PC-3 (cell line): ENCODE results near the gene PLSCR4. TPM values are rescaled to one million over a fixed set of nuclear protein-coding genes. Genes with fewer than 3 reads are reported as not detected.

Source experiments
- ATAC-seq: fragments of 200-7000 bp; cut with Tn5 transposase; 2 replicates; pipeline ENCODE4 v1.9.1; 2020; ENCODE audit warnings: mild to moderate bottlenecking, moderate library complexity
- BruUV-seq: library from RNA; stranded (reverse); fragments of 400-500 nt; replicated peaks from 2 replicates; lab custom pipeline; 2021; lab: Mats Ljungman, UMichigan
- CTCF ChIA-PET: fragments of 300-600 bp; sonication (Branson Sonifier 250); formaldehyde crosslinking; loops from one replicate; lab custom pipeline; 2022; ENCODE audit warnings: antibody characterized with exemption; lab: Charles Lee
- POLR2A ChIA-PET: fragments of 300-600 bp; sonication (Branson Sonifier 250); formaldehyde crosslinking; loops from one replicate; lab custom pipeline; 2022; ENCODE audit warnings: antibody characterized with exemption; ENCODE audit not compliant: unreplicated experiment; lab: Charles Lee
- DNase-seq: peaks from one replicate; pipeline ENCODE4 v3.0.0-alpha.2; 2015
- H2AFZ ChIP-seq: fragments of 300-600 bp; sonication (generic); 2 replicates; pipeline ENCODE4 v1.6.0; 2016; ENCODE audit warnings: antibody characterized with exemption, low read length
- H3F3A ChIP-seq: fragments of 300-600 bp; sonication (generic); one replicate; pipeline ENCODE4 v1.6.0; 2017; ENCODE audit warnings: antibody characterized with exemption, low read length, control low read depth, mild to moderate bottlenecking; ENCODE audit not compliant: unreplicated experiment
- H3K27ac ChIP-seq: fragments of 300-600 bp; sonication (generic); 2 replicates; pipeline ENCODE4 v1.5.1; 2016; ENCODE audit warnings: mild to moderate bottlenecking, low read length
- H3K27me3 ChIP-seq: fragments of 300-600 bp; sonication (generic); 2 replicates; pipeline ENCODE4 v1.6.1; 2016; ENCODE audit warnings: low read length, mixed read lengths
- H3K36me3 ChIP-seq: fragments of 300-600 bp; sonication (generic); 2 replicates; pipeline ENCODE4 v1.6.1; 2016; ENCODE audit warnings: low read depth, mixed run types, low read length, mixed read lengths
- H3K4me1 ChIP-seq: fragments of 300-600 bp; sonication (generic); 2 replicates; pipeline ENCODE4 v1.5.1; 2016; ENCODE audit warnings: low read length; ENCODE audit not compliant: insufficient read depth
- H3K4me2 ChIP-seq: fragments of 300-600 bp; sonication (generic); 2 replicates; pipeline ENCODE4 v1.6.0; 2016; ENCODE audit warnings: low read length
- H3K4me3 ChIP-seq: fragments of 300-600 bp; sonication (generic); 2 replicates; pipeline ENCODE4 v1.5.1; 2016; ENCODE audit warnings: mild to moderate bottlenecking, low read length, mixed read lengths
- H3K79me2 ChIP-seq: fragments of 300-600 bp; sonication (generic); 2 replicates; pipeline ENCODE4 v1.6.1; 2017; ENCODE audit warnings: low read length, mixed read lengths
- H3K9ac ChIP-seq: fragments of 300-600 bp; sonication (generic); 2 replicates; pipeline ENCODE4 v1.6.0; 2016; ENCODE audit warnings: mild to moderate bottlenecking, low read length
- H3K9me2 ChIP-seq: fragments of 300-600 bp; sonication (generic); replicated peaks from 2 replicates; pipeline ENCODE4 v1.6.1; 2016; ENCODE audit warnings: mixed run types, low read length, mixed read lengths
- H3K9me3 ChIP-seq: fragments of 300-600 bp; sonication (generic); 2 replicates; pipeline ENCODE4 v1.6.1; 2016; ENCODE audit warnings: low read length, mixed read lengths
- H4K20me1 ChIP-seq: fragments of 300-600 bp; sonication (generic); 2 replicates; pipeline ENCODE4 v1.6.1; 2016; ENCODE audit warnings: low read length, mixed read lengths
- EZH2 ChIP-seq: fragments of 300-600 bp; sonication (generic); IDR thresholded peaks from one replicate; pipeline ENCODE4 v1.6.1; 2017; ENCODE audit warnings: antibody characterized with exemption, mild to moderate bottlenecking, low read length; ENCODE audit not compliant: unreplicated experiment
- EZH2phosphoT487 ChIP-seq: fragments of 300-600 bp; sonication (generic); IDR thresholded peaks from 2 replicates; pipeline ENCODE4 v1.6.1; 2018; ENCODE audit warnings: mild to moderate bottlenecking, antibody characterized with exemption, low read length, borderline replicate concordance
- intact Hi-C: fragments of 100-400 bp; cut with micrococcal nuclease; formaldehyde crosslinking; loops from 2 replicates; pipeline ENCODE4 v1.9.0; 2023
- total RNA-seq: library from RNA; depleted of rRNA; stranded (reverse); fragments of >200 nt; gene quantifications from 2 replicates; pipeline ENCODE4 v1.2.3, GENCODE V29; 2014
- TF ChIP-seq, protein P1 (sequence below): fragments of 300-600 bp; sonication (generic); conservative IDR thresholded peaks from 2 replicates; pipeline ENCODE4 v1.5.1; 2017; ENCODE audit warnings: antibody characterized with exemption, low read depth, mild to moderate bottlenecking, low read length

Gene PLSCR4
- total RNA-seq, 1 experiment from 2014 or later, result 0.84 TPM

DNA sequence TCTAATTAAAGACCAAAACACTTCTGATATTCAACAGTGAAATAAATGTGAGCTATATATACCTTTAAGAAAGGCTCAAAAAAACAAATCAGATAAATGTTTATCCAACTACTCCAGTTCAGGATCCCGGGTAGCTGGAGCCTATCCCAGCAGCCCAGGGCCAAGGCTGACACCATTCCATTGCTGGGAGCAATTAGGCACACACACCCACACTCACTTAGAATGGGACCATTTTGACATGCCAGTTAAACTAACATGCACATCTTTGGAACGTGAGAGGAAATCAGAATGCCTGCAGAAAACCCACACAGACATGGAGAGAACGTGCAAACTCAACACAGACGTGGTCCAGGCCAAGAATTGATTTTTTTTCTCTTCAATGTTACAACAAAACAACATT, 30.0 kb upstream of the PLSCR4 start:
- Histone ChIP-seq H3K27me3 (no peaks in the 10 kb centered on the region), H3K9ac (no peak overlapping the region), H3K9me3 (no peaks in the 10 kb centered on the region), H3K36me3 (no peaks in the 10 kb centered on the region), H3K9me2 (no peaks in the 10 kb centered on the region), H3K27ac (no peak overlapping the region), H4K20me1 (no peaks in the 10 kb centered on the region), H3K4me3 (no peak overlapping the region), H3K4me2 (no peak overlapping the region), H3K4me1 (peaks cover 10% of the 10 kb centered on the region), H3F3A (no peaks in the 10 kb centered on the region), H3K79me2 (no peaks in the 10 kb centered on the region), H2AFZ (no peak overlapping the region)
- intact Hi-C loops, result no loop called here
- ChIA-PET CTCF (no interaction called here), POLR2A (interaction anchor here (0.5 kb wide), 1 partner anchor 9 kb away, joined by 3 read pairs; no protein-coding TSS in a partner anchor)
- TF ChIP-seq EZH2phosphoT487 (no peak), EZH2 (no peak)
- TF ChIP-seq, protein P1, sequence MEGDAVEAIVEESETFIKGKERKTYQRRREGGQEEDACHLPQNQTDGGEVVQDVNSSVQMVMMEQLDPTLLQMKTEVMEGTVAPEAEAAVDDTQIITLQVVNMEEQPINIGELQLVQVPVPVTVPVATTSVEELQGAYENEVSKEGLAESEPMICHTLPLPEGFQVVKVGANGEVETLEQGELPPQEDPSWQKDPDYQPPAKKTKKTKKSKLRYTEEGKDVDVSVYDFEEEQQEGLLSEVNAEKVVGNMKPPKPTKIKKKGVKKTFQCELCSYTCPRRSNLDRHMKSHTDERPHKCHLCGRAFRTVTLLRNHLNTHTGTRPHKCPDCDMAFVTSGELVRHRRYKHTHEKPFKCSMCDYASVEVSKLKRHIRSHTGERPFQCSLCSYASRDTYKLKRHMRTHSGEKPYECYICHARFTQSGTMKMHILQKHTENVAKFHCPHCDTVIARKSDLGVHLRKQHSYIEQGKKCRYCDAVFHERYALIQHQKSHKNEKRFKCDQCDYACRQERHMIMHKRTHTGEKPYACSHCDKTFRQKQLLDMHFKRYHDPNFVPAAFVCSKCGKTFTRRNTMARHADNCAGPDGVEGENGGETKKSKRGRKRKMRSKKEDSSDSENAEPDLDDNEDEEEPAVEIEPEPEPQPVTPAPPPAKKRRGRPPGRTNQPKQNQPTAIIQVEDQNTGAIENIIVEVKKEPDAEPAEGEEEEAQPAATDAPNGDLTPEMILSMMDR, result no peak
- no TSS peak for BruUV-seq
- DNase-seq (no peak), ATAC-seq (no peak)

DNA sequence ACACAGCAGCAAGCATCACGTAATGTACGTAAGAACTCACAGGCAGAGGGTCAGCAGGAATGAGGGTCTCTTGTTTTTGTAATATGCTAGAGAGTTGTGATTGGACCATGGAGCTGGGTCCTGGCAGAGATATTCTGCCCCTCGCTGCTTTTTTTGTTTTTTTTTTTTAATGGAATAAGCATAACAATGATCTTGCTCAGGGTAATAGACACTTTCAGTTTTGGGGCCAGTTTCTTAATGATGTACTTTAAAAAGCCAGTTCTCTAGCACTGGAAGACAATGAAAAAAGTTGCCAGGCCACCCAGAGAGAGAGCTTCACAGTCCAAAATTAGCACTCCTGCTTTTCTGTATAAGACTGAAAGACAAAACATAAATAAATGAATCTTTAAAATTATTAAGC, 29.0 kb upstream of the PLSCR4 start:
- ChIA-PET POLR2A (no interaction called here), CTCF (no interaction called here)
- BruUV-seq, result no TSS peak
- intact Hi-C loops, result no loop called here
- H2AFZ ChIP-seq, result no peak overlapping the region
- TF ChIP-seq EZH2 (no peak), EZH2phosphoT487 (no peak)
- TF ChIP-seq, protein P1, result no peak
- H3K4me3 ChIP-seq, result no peak overlapping the region
- no peaks in the 10 kb centered on the region for H4K20me1 ChIP-seq
- no peak overlapping the region for H3K4me2 ChIP-seq
- no peak overlapping the region for H3K9ac ChIP-seq
- H3K27ac ChIP-seq, result no peak overlapping the region
- no peaks in the 10 kb centered on the region for H3K9me2 ChIP-seq
- H3K4me1 ChIP-seq, result peaks cover 10% of the 10 kb centered on the region
- no peaks in the 10 kb centered on the region for H3K36me3 ChIP-seq
- ATAC-seq (no peak), DNase-seq (no peak)
- H3K27me3 ChIP-seq, result no peaks in the 10 kb centered on the region
- no peaks in the 10 kb centered on the region for H3K79me2 ChIP-seq
- no peaks in the 10 kb centered on the region for H3F3A ChIP-seq
- H3K9me3 ChIP-seq, result no peaks in the 10 kb centered on the region

DNA sequence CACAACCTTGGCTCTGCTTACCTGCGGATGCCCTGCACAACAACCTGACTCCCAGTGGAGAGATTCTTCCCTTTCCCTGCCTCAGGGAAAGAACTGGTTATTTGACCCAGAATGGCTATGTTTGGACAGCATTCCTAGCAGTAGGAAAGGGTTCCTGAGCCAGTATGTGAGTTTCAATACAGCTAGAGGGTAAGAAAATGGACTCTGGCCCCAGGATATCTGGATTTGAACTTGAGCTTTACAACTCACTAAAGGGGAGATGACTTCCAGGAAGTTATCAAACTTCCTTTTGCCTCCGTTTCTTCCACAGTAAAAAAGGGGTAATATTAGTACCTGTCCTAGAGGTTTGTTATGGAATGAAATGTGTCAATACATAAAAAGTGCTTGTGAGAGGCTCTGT, 28.1 kb upstream of the PLSCR4 start:
- ChIA-PET CTCF (interaction anchor here (0.6 kb wide), 1 partner anchor 63 kb away, joined by 3 read pairs; no protein-coding TSS in a partner anchor), POLR2A (no interaction called here)
- no TSS peak for BruUV-seq
- no peak overlapping the region for H3K9ac ChIP-seq
- H3K4me3 ChIP-seq, result no peak overlapping the region
- no peaks in the 10 kb centered on the region for H4K20me1 ChIP-seq
- no peak overlapping the region for H3K27ac ChIP-seq
- H3K27me3 ChIP-seq, result no peaks in the 10 kb centered on the region
- H3K4me2 ChIP-seq, result no peak overlapping the region
- no peaks in the 10 kb centered on the region for H3F3A ChIP-seq
- no peaks in the 10 kb centered on the region for H3K9me3 ChIP-seq
- no peaks in the 10 kb centered on the region for H3K9me2 ChIP-seq
- no peak for TF ChIP-seq EZH2phosphoT487
- no peak for TF ChIP-seq EZH2
- TF ChIP-seq, protein P1, result no peak
- no peaks in the 10 kb centered on the region for H3K36me3 ChIP-seq
- no peak for ATAC-seq
- intact Hi-C loops, result no loop called here
- DNase-seq, result no peak
- H3K4me1 ChIP-seq, result peaks cover 10% of the 10 kb centered on the region
- no peaks in the 10 kb centered on the region for H3K79me2 ChIP-seq
- H2AFZ ChIP-seq, result no peak overlapping the region
